ENCODE results near the gene FSHR.

The FSHR gene

DNA sequence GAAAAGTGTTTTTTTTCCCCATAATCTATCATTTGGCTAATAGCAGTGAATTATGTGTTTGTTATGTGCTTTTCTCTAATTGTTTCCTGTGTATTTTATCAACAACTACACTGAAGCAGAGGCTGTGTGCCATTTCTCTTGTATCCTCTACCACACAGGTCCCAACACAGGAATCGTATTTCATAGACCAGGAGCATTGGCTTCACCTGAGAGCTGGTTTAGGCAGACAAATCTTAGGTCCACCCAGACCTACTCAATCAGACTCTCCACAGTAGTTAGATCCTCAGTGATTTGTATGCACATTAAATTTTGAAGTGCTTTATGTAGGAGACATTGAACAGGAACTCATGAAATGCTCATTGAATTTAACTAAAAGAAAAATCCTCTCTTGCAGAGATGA lies 109.2 kb downstream of the FSHR start:
- Histone ChIP-seq H3K36me3 (ENCODE audit: insufficient read depth, low read depth, low read length) (no peaks in the 10 kb centered on the region), H3K27me3 (ENCODE audit: insufficient read depth, low read length) (no peaks in the 10 kb centered on the region)

DNA sequence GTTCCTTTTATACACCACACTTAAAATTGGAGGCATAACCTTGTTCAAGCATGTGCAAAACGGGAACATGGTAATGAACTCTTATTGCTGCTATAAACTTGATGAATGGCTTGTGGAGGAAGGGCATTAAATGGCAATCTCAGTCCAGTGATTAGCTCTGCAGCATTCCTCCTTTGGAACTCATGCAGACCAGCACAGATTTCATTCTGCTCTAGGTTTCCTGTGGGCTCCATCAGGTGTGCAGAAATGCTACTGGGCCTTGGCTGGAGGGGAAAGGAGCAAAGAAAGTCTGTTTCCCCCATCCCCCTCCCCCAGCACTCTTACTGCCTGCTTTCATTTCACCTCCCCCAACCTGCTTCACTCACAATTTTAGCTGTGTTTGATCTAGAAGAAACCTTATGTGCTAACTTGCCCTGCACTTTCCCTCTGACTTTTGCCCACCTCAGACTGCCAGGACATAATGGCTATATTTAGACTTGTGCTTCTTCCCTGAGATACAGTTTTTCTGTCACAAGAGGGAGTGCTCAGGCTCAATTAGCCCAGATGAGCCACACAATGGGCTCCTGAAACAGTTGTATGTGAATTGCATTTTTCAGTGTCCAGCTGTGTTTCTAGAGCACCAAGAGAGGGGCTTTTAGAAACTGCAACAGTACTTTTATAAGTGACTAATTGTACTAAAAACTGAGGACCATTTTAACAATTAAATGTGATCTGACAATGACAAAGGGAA lies 109.8 kb downstream of the FSHR start:
- H3K36me3 ChIP-seq (ENCODE audit: insufficient read depth, low read depth, low read length), result no peaks in the 10 kb centered on the region
- H3K4me1 ChIP-seq (ENCODE audit: insufficient read depth, low read length), result peaks cover 9% of the 10 kb centered on the region; the same call in 1 of the 2 replicates
- no peak overlapping the region for H3K9ac ChIP-seq (ENCODE audit: low read depth, low read length)
- no peak overlapping the region for H3K27ac ChIP-seq (ENCODE audit: low read length)
- H3K9me3 ChIP-seq (ENCODE audit: insufficient read depth, low read depth, low read length), result no peaks in the 10 kb centered on the region
- H3K27me3 ChIP-seq (ENCODE audit: insufficient read depth, low read length), result no peaks in the 10 kb centered on the region
- no peak overlapping the region; the same call in 1 of the 2 replicates for H3K4me3 ChIP-seq (ENCODE audit: low read length)

More for the DNA sequence above, 109.2 kb downstream of the FSHR start:
- Histone ChIP-seq H3K27ac (ENCODE audit: low read length) (no peak overlapping the region), H3K9ac (ENCODE audit: low read depth, low read length) (no peak overlapping the region), H3K4me1 (ENCODE audit: insufficient read depth, low read length) (peaks cover 9% of the 10 kb centered on the region; the same call in 1 of the 2 replicates), H3K4me3 (ENCODE audit: low read length) (no peak overlapping the region; the same call in 1 of the 2 replicates), H3K9me3 (ENCODE audit: insufficient read depth, low read depth, low read length) (no peaks in the 10 kb centered on the region)

DNA sequence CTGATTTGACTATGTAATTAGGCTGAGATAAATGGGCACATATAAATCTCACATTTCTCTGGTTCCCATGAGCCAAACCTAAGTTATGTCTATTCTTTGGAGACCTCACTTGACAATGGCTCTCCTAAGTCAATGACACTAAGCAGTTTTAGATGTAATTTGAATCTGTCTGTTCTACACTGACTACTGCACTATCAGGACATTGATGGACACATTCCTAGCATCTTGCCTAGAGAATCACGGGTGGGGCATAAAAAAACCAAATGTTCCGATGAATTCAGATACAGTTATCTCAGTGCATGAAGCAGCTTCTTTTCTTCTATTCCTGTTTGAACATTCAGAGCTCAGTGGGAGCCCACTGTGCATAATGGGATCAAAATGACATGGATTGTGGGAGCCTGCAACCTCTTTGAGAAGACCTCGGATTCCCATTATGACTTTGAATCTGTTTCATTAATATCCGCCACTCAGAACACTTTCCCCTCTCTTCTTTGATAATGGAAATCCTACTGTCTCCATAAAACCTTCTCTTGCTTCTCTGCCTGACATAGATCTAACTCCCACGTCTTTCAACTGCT lies 110.8 kb downstream of the FSHR start:
- no peak overlapping the region for H3K4me3 ChIP-seq (ENCODE audit: low read length)
- no peaks in the 10 kb centered on the region for H3K9me3 ChIP-seq (ENCODE audit: insufficient read depth, low read depth, low read length)
- H3K9ac ChIP-seq (ENCODE audit: low read depth, low read length), result no peak overlapping the region
- no peaks in the 10 kb centered on the region for H3K36me3 ChIP-seq (ENCODE audit: insufficient read depth, low read depth, low read length)
- H3K27me3 ChIP-seq (ENCODE audit: insufficient read depth, low read length), result no peaks in the 10 kb centered on the region
- peaks cover 9% of the 10 kb centered on the region; the same call in 1 of the 2 replicates for H3K4me1 ChIP-seq (ENCODE audit: insufficient read depth, low read length)
- H3K27ac ChIP-seq (ENCODE audit: low read length), result no peak overlapping the region

DNA sequence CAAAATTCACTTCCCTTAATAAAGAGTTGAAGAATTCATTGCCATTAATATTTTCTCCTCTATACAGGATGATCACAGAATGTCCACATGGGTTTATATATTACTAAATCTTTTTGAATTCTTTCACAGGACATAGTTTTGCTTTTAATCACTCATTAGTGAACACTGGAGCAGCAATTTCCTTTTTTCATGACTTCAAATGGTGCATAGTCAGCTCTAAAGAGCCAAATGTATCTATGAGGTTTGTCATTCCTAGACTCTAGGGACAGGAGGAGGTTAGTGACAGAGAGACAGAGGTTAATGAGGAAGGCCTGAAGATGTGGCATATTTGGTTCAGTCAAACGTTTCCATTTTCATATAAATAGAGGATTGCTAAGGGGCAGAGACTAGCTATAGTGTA lies 111.8 kb downstream of the FSHR start:
- peaks cover 9% of the 10 kb centered on the region; the same call in 1 of the 2 replicates for H3K4me1 ChIP-seq (ENCODE audit: insufficient read depth, low read length)
- H3K4me3 ChIP-seq (ENCODE audit: low read length), result no peak overlapping the region
- no peaks in the 10 kb centered on the region for H3K9me3 ChIP-seq (ENCODE audit: insufficient read depth, low read depth, low read length)
- H3K27ac ChIP-seq (ENCODE audit: low read length), result no peak overlapping the region
- no peaks in the 10 kb centered on the region for H3K36me3 ChIP-seq (ENCODE audit: insufficient read depth, low read depth, low read length)
- no peak overlapping the region for H3K9ac ChIP-seq (ENCODE audit: low read depth, low read length)
- no peaks in the 10 kb centered on the region for H3K27me3 ChIP-seq (ENCODE audit: insufficient read depth, low read length)

DNA sequence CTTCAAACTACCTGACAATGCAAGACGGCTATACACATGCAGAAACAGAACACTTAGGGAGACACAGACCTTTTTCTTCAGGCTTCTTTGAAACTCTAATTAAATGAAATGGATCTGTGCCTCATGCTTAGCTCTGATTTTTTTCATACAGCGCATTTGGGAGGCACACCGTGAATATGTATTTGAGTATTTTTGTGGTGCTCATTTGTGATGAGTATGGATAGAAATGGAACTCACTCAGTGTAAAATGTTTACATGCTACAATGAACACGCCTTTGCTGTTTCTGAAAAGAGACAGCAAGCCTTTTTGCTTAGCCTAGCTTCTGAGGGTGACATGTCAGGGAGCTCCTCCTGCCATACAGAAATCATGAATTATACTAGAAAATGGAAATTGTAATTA lies 113.3 kb downstream of the FSHR start:
- Histone ChIP-seq H3K27me3 (ENCODE audit: insufficient read depth, low read length) (no peaks in the 10 kb centered on the region), H3K4me3 (ENCODE audit: low read length) (no peak overlapping the region), H3K36me3 (ENCODE audit: insufficient read depth, low read depth, low read length) (no peaks in the 10 kb centered on the region), H3K9ac (ENCODE audit: low read depth, low read length) (no peak overlapping the region), H3K27ac (ENCODE audit: low read length) (no peak overlapping the region), H3K4me1 (ENCODE audit: insufficient read depth, low read length) (peaks cover 9% of the 10 kb centered on the region; the same call in 1 of the 2 replicates), H3K9me3 (ENCODE audit: insufficient read depth, low read depth, low read length) (no peaks in the 10 kb centered on the region)

DNA sequence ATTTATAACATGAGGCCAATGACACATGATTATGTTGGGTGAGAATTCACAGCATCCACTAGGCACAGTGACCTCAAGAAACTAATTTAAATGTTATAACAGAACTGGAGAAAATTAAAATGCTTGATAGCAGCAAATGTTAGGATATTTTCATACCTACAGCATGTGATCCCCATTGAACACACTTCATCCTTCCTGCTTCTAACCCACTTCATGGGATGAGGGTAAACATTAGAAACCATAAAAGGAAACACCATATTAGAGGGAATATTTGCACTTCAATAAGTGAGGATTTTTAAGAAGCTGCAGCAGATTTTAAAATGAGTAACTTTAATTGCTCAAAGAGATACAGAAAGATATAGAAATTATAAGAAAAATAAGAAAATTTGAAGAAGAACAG lies 117.1 kb downstream of the FSHR start:
- no peaks in the 10 kb centered on the region for H3K9me3 ChIP-seq (ENCODE audit: insufficient read depth, low read depth, low read length)
- H3K9ac ChIP-seq (ENCODE audit: low read depth, low read length), result no peak overlapping the region
- H3K27me3 ChIP-seq (ENCODE audit: insufficient read depth, low read length), result no peaks in the 10 kb centered on the region
- H3K27ac ChIP-seq (ENCODE audit: low read length), result no peak overlapping the region
- no peaks in the 10 kb centered on the region for H3K4me1 ChIP-seq (ENCODE audit: insufficient read depth, low read length)
- no peak overlapping the region for H3K4me3 ChIP-seq (ENCODE audit: low read length)
- H3K36me3 ChIP-seq (ENCODE audit: insufficient read depth, low read depth, low read length), result no peaks in the 10 kb centered on the region

DNA sequence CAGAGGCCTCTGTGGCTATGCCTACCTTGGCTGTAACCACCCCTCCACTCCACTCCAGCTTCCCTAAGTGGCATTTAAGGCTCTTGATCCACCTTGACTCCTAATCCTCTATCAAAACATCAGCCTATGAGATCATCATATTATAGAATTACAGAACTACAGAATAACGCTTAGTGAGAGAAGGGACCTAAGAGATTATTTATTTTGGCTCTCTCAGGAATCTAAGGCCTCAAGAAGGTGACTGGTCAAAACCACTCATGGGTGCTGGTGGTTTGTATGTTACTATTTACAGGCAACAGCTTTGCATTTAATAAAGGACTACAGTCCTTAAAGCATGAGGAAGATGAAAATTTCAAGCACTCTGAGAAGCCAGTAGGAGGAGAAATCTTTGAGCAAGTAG lies 118.8 kb downstream of the FSHR start:
- no peak overlapping the region for H3K27ac ChIP-seq (ENCODE audit: low read length)
- no peaks in the 10 kb centered on the region for H3K4me1 ChIP-seq (ENCODE audit: insufficient read depth, low read length)
- H3K9ac ChIP-seq (ENCODE audit: low read depth, low read length), result no peak overlapping the region
- no peak overlapping the region for H3K4me3 ChIP-seq (ENCODE audit: low read length)
- no peaks in the 10 kb centered on the region for H3K27me3 ChIP-seq (ENCODE audit: insufficient read depth, low read length)
- no peaks in the 10 kb centered on the region for H3K36me3 ChIP-seq (ENCODE audit: insufficient read depth, low read depth, low read length)
- H3K9me3 ChIP-seq (ENCODE audit: insufficient read depth, low read depth, low read length), result no peaks in the 10 kb centered on the region

DNA sequence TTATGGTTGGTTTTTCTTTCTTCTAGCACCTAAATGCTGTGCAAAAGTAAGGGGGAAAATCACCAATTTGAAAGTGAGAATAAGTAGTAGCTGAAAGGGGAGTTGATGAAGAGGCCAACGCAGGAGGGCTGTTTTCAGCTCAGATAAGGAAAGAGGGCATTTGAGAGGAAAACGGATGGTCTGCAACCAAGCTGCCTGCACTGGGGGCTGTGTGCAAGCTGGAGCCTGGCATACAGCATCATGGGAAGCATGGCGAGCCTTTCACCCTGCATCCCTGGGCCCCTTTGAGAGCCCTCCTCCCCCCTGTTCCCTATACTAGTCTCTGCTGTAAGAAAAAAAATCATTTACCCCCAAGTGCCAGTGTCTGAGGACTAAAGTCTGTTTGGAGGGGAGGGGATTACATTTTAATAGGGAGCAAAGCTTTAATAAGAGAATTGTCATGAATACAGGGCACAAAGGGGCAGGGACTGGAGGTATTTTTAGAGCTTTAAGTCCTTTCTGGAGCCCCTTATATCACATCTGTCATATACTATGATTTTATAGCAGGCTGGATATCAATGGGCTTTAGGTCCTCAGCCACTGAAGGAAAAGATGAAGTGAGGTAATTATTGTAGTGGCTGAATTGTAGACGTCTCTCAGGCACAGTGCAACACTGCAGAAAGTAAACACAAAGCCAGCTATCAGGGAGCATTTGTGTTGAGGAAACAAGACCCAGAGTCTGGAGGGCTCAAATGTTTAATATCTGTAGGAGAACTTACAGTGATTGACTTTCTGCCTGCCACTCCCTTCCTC lies 120.7 kb downstream of the FSHR start:
- Histone ChIP-seq H3K4me1 (ENCODE audit: insufficient read depth, low read length) (no peaks in the 10 kb centered on the region), H3K36me3 (ENCODE audit: insufficient read depth, low read depth, low read length) (no peaks in the 10 kb centered on the region), H3K9me3 (ENCODE audit: insufficient read depth, low read depth, low read length) (no peaks in the 10 kb centered on the region), H3K4me3 (ENCODE audit: low read length) (no peak overlapping the region), H3K27me3 (ENCODE audit: insufficient read depth, low read length) (no peaks in the 10 kb centered on the region), H3K9ac (ENCODE audit: low read depth, low read length) (no peak overlapping the region), H3K27ac (ENCODE audit: low read length) (no peak overlapping the region)

DNA sequence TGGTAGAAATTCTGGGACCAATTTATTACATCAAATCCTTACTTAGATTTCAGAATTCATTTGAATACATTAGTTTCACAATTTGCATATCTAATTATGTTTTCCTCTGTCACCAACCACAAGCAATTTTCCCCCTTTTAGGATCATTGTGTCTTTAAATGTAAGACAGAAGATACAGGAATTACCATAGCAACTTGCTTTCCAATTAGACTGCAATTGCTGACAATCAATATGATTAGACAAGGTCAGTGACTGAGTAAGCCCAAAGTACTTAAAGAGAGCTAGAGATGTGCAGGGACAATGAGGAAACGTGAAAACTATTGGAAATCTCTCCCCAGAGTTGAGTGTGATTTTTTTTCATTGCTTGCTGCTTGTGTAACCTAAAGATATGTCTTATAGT lies 121.4 kb downstream of the FSHR start:
- no peaks in the 10 kb centered on the region for H3K4me1 ChIP-seq (ENCODE audit: insufficient read depth, low read length)
- H3K36me3 ChIP-seq (ENCODE audit: insufficient read depth, low read depth, low read length), result no peaks in the 10 kb centered on the region
- no peaks in the 10 kb centered on the region for H3K27me3 ChIP-seq (ENCODE audit: insufficient read depth, low read length)
- H3K4me3 ChIP-seq (ENCODE audit: low read length), result no peak overlapping the region
- H3K9ac ChIP-seq (ENCODE audit: low read depth, low read length), result no peak overlapping the region
- no peak overlapping the region for H3K27ac ChIP-seq (ENCODE audit: low read length)
- H3K9me3 ChIP-seq (ENCODE audit: insufficient read depth, low read depth, low read length), result no peaks in the 10 kb centered on the region

DNA sequence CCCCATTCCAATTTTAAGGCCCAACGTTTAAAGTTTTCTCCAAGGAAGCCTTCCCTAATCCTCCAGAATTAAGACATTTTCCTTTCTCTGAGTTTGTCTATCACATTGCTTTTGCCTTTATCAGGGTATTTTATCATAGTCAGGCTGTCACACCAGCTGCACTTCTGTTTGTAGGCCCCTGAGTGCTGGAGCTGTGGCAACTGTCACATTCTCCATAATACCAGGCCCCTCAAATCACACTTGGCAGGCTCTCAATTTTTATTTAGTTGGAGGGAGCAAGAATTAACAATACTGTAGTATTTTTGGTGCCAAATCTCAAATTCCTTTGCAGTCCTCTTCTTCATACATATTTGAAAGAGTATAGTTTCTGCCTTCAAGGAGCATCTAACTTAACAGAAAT lies 122.2 kb downstream of the FSHR start:
- H3K36me3 ChIP-seq (ENCODE audit: insufficient read depth, low read depth, low read length), result no peaks in the 10 kb centered on the region
- H3K27me3 ChIP-seq (ENCODE audit: insufficient read depth, low read length), result no peaks in the 10 kb centered on the region
- H3K9ac ChIP-seq (ENCODE audit: low read depth, low read length), result no peak overlapping the region
- no peaks in the 10 kb centered on the region for H3K4me1 ChIP-seq (ENCODE audit: insufficient read depth, low read length)
- no peaks in the 10 kb centered on the region for H3K9me3 ChIP-seq (ENCODE audit: insufficient read depth, low read depth, low read length)
- no peak overlapping the region for H3K27ac ChIP-seq (ENCODE audit: low read length)
- no peak overlapping the region for H3K4me3 ChIP-seq (ENCODE audit: low read length)

DNA sequence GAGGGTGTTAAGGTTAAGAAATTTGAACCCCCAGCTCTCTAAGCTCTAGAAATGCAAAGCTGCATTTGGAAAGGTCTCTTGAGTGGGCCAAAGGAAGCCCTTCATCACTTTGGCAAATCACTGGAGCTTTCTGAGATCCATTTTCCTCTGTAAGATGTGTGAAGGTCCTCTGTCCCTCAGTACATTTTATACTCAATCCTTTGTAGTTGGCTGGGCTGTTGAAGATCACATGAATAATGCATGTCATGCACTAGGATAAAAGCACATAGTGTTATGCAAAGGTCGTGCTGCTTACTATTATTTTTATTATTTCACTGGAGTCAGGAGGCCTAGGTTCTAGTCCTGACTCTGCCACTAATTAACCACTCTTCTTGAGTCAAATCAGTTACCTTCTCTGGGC lies 124.9 kb downstream of the FSHR start:
- no peak overlapping the region for H3K9ac ChIP-seq (ENCODE audit: low read depth, low read length)
- H3K9me3 ChIP-seq (ENCODE audit: insufficient read depth, low read depth, low read length), result no peaks in the 10 kb centered on the region
- no peaks in the 10 kb centered on the region for H3K27me3 ChIP-seq (ENCODE audit: insufficient read depth, low read length)
- H3K4me1 ChIP-seq (ENCODE audit: insufficient read depth, low read length), result no peaks in the 10 kb centered on the region
- H3K4me3 ChIP-seq (ENCODE audit: low read length), result no peak overlapping the region
- no peak overlapping the region for H3K27ac ChIP-seq (ENCODE audit: low read length)
- H3K36me3 ChIP-seq (ENCODE audit: insufficient read depth, low read depth, low read length), result no peaks in the 10 kb centered on the region

DNA sequence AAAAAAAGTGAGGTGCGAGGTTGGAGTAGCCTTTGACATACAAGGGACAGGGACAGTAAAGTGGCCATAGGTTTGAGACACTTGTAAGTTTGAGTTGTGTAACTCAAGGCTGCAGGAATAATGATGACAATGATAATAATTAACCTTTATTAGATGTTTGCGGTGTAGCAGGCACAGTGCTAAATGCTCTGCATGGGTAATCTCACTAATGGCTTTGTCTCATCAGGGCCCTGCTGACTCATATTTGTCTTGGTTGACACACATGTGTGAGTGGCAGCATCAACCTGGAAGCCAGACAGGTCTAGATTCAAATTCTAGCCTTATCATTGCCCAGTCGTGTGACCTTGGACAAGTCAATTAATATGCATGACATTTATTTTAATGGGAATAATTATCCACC lies 126.2 kb downstream of the FSHR start:
- H3K4me3 ChIP-seq (ENCODE audit: low read length), result no peak overlapping the region
- no peaks in the 10 kb centered on the region for H3K36me3 ChIP-seq (ENCODE audit: insufficient read depth, low read depth, low read length)
- H3K9ac ChIP-seq (ENCODE audit: low read depth, low read length), result no peak overlapping the region
- no peak overlapping the region for H3K27ac ChIP-seq (ENCODE audit: low read length)
- no peaks in the 10 kb centered on the region for H3K9me3 ChIP-seq (ENCODE audit: insufficient read depth, low read depth, low read length)
- no peaks in the 10 kb centered on the region for H3K4me1 ChIP-seq (ENCODE audit: insufficient read depth, low read length)
- no peaks in the 10 kb centered on the region for H3K27me3 ChIP-seq (ENCODE audit: insufficient read depth, low read length)
